WTC11 (cell line): ENCODE data around the gene RAC3. TPM values are rescaled to one million over a fixed set of nuclear protein-coding genes. Genes with fewer than 3 reads are reported as not detected.
A peak's percentile ranks its signal among the peaks of the same experiment; 100 is the strongest.

Experiments
- ATAC-seq: fragments of 200-7000 bp; cut with Tn5 transposase; 2 replicates; pipeline ENCODE4 v1.10.0; 2021; ENCODE audit warnings: mild to moderate bottlenecking, moderate library complexity
- CTCF ChIA-PET: fragments of 300-600 bp; sonication (Branson Sonifier 250); formaldehyde crosslinking; loops from one replicate; lab custom pipeline; 2021; ENCODE audit warnings: antibody characterized with exemption; lab: Charles Lee
- POLR2A ChIA-PET: fragments of 350-600 bp; sonication (Branson Sonifier 250); formaldehyde crosslinking; loops from one replicate; lab custom pipeline; 2021; ENCODE audit warnings: antibody characterized with exemption; lab: Charles Lee
- DNase-seq: peaks from one replicate; pipeline ENCODE4 v3.0.0; 2021; ENCODE audit warnings: low spot score
- H3K27ac Mint-ChIP-seq: 2 replicates; pipeline ENCODE4 v1.8.0; 2021; ENCODE audit warnings: mixed read lengths
- H3K27me3 Mint-ChIP-seq: 2 replicates; pipeline ENCODE4 v1.8.0; 2021; ENCODE audit warnings: low read depth, mild to moderate bottlenecking, moderate library complexity, mixed read lengths
- H3K36me3 Mint-ChIP-seq: 2 replicates; pipeline ENCODE4 v1.8.0; 2021; ENCODE audit warnings: mixed read lengths
- H3K4me1 Mint-ChIP-seq: 2 replicates; pipeline ENCODE4 v1.8.0; 2022; ENCODE audit warnings: mixed read lengths
- H3K4me3 Mint-ChIP-seq: 2 replicates; pipeline ENCODE4 v1.8.0; 2021; ENCODE audit warnings: mild to moderate bottlenecking, moderate library complexity, mixed read lengths
- H3K9me3 Mint-ChIP-seq: 2 replicates; pipeline ENCODE4 v1.8.0; 2021; ENCODE audit warnings: mixed read lengths
- AR ChIP-seq: fragments of 250-450 bp; sonication (Bioruptor Pico); IDR thresholded peaks from 2 replicates; pipeline ENCODE4 v1.9.0; 2021; ENCODE audit warnings: mild to moderate bottlenecking
- CREM ChIP-seq: sonication (generic); formaldehyde crosslinking; IDR thresholded peaks from 2 replicates; pipeline ENCODE4 v1.8.1; 2022; ENCODE audit warnings: mild to moderate bottlenecking, missing genetic modification reagents, moderate library complexity
- E2F4 ChIP-seq: sonication (generic); formaldehyde crosslinking; IDR thresholded peaks from 2 replicates; pipeline ENCODE4 v1.8.1; 2022; ENCODE audit warnings: low read depth, mild to moderate bottlenecking, moderate library complexity, missing genetic modification reagents, borderline replicate concordance
- E2F5 ChIP-seq: sonication (generic); formaldehyde crosslinking; IDR thresholded peaks from 2 replicates; pipeline ENCODE4 v1.8.1; 2022; ENCODE audit warnings: mild to moderate bottlenecking, moderate library complexity, missing genetic modification reagents
- ELF4 ChIP-seq: sonication (generic); formaldehyde crosslinking; IDR thresholded peaks from 2 replicates; pipeline ENCODE4 v1.8.1; 2022; ENCODE audit warnings: low read depth, mild to moderate bottlenecking, moderate library complexity, missing genetic modification reagents
- EMX1 ChIP-seq: fragments of 250-450 bp; sonication (Bioruptor Pico); IDR thresholded peaks from 2 replicates; pipeline ENCODE4 v1.8.0; 2021; ENCODE audit warnings: mild to moderate bottlenecking
- GABPB1 ChIP-seq: sonication (generic); formaldehyde crosslinking; IDR thresholded peaks from 2 replicates; pipeline ENCODE4 v1.8.1; 2023; ENCODE audit warnings: mild to moderate bottlenecking, missing genetic modification reagents
- HMGXB4 ChIP-seq: sonication (generic); formaldehyde crosslinking; IDR thresholded peaks from 2 replicates; pipeline ENCODE4 v1.8.1; 2023; ENCODE audit warnings: mild to moderate bottlenecking, moderate library complexity, missing genetic modification reagents
- IRF1 ChIP-seq: sonication (generic); formaldehyde crosslinking; IDR thresholded peaks from 2 replicates; pipeline ENCODE4 v1.8.0; 2023; ENCODE audit warnings: missing genetic modification reagents
- IRF2 ChIP-seq: sonication (generic); formaldehyde crosslinking; IDR thresholded peaks from 2 replicates; pipeline ENCODE4 v1.8.0; 2022; ENCODE audit warnings: low read depth, missing genetic modification reagents, borderline replicate concordance
- JAZF1 ChIP-seq: fragments of 250-450 bp; sonication (Bioruptor Pico); IDR thresholded peaks from 2 replicates; pipeline ENCODE4 v1.9.0; 2021; ENCODE audit warnings: moderate library complexity, mild to moderate bottlenecking, inconsistent platforms
- JUN ChIP-seq: sonication (generic); formaldehyde crosslinking; IDR thresholded peaks from 2 replicates; pipeline ENCODE4 v1.8.0; 2023; ENCODE audit warnings: mild to moderate bottlenecking, missing genetic modification reagents
- NFATC4 ChIP-seq: fragments of 250-450 bp; sonication (Bioruptor Pico); IDR thresholded peaks from 2 replicates; pipeline ENCODE4 v1.9.0; 2021; ENCODE audit warnings: mild to moderate bottlenecking
- RELA ChIP-seq: sonication (generic); formaldehyde crosslinking; IDR thresholded peaks from 2 replicates; pipeline ENCODE4 v1.8.1; 2022; ENCODE audit warnings: missing genetic modification reagents, mild to moderate bottlenecking, borderline replicate concordance
- SOX15 ChIP-seq: fragments of 250-450 bp; sonication (Bioruptor Pico); IDR thresholded peaks from 2 replicates; pipeline ENCODE4 v1.9.0; 2021; ENCODE audit warnings: mild to moderate bottlenecking
- TP53 ChIP-seq: sonication (generic); formaldehyde crosslinking; IDR thresholded peaks from 2 replicates; pipeline ENCODE4 v1.8.1; 2023; ENCODE audit warnings: mild to moderate bottlenecking, missing genetic modification reagents
- ZNF219 ChIP-seq: sonication (generic); formaldehyde crosslinking; IDR thresholded peaks from 2 replicates; pipeline ENCODE4 v1.8.0; 2023; ENCODE audit warnings: missing genetic modification reagents, mild to moderate bottlenecking, borderline replicate concordance
- ZNF263 ChIP-seq: sonication (generic); formaldehyde crosslinking; IDR thresholded peaks from 2 replicates; pipeline ENCODE4 v1.8.1; 2022; ENCODE audit warnings: low read depth, mild to moderate bottlenecking, moderate library complexity, missing genetic modification reagents
- ZNF671 ChIP-seq: fragments of 250-450 bp; sonication (Bioruptor Pico); IDR thresholded peaks from 2 replicates; pipeline ENCODE4 v1.8.0; 2021; ENCODE audit warnings: mild to moderate bottlenecking
- total RNA-seq: library from RNA; stranded (reverse); gene quantifications from 3 replicates; pipeline ENCODE4 v1.2.3, GENCODE V29; 2021

RAC3 gene
- total RNA-seq, 1 experiment from 2014 or later: 163 TPM

GRCh38 chr17:82014971-82015310 is 16.5 kb upstream of the RAC3 start:
- ATAC-seq (no peak), DNase-seq (no peak)
- no peaks in the 10 kb centered on the region for H3K27me3 Mint-ChIP-seq
- ChIA-PET POLR2A (no interaction called here), CTCF (interaction anchor here (2.1 kb wide), 1 partner anchor 55 kb away, joined by 7 read pairs; no protein-coding TSS in a partner anchor)
- H3K9me3 Mint-ChIP-seq: no peaks in the 10 kb centered on the region
- H3K36me3 Mint-ChIP-seq: no peaks in the 10 kb centered on the region; the same call in 1 of the 2 replicates
- no peaks in the 10 kb centered on the region for H3K4me1 Mint-ChIP-seq
- H3K4me3 Mint-ChIP-seq: no peak overlapping the region
- no peak overlapping the region for H3K27ac Mint-ChIP-seq
- no peak for TF ChIP-seq E2F5 (CRISPR knock-in tag)
- TF ChIP-seq EMX1: no peak
- TF ChIP-seq SOX15: no peak

- POLR2A ChIA-PET: no interaction called here
- H3K36me3 Mint-ChIP-seq: no peaks in the 10 kb centered on the region; the same call in 1 of the 2 replicates
- ATAC-seq (no peak), DNase-seq (no peak)
- TF ChIP-seq GABPB1 (CRISPR knock-in tag): peak; percentile 20; the same call in 1 of the 2 replicates
- no peak for TF ChIP-seq IRF2 (CRISPR knock-in tag)
- no peak for TF ChIP-seq IRF1 (CRISPR knock-in tag)
- TF ChIP-seq ZNF263 (CRISPR knock-in tag): no peak
- no peak overlapping the region for H3K4me3 Mint-ChIP-seq
- CTCF ChIA-PET: interaction anchor here (1.4 to 8.8 kb wide), 3 partner anchors 16 to 56 kb away, joined by 6 to 119 read pairs (median 7); partner anchors contain the start of gene RAC3
- H3K9me3 Mint-ChIP-seq: no peaks in the 10 kb centered on the region
- H3K27ac Mint-ChIP-seq: no peak overlapping the region
- no peaks in the 10 kb centered on the region for H3K27me3 Mint-ChIP-seq
- no peaks in the 10 kb centered on the region for H3K4me1 Mint-ChIP-seq
Measured at GRCh38 chr17:82015311-82015971, 16.0 kb upstream of the RAC3 start.

GRCh38 chr17:82016061-82016874 is 15.2 kb upstream of the RAC3 start:
- no peaks in the 10 kb centered on the region; the same call in 1 of the 2 replicates for H3K36me3 Mint-ChIP-seq
- CTCF ChIA-PET: interaction anchor here (1.4 to 8.8 kb wide), 3 partner anchors 15 to 57 kb away, joined by 6 to 119 read pairs (median 7); partner anchors contain the start of gene RAC3
- H3K27me3 Mint-ChIP-seq: no peaks in the 10 kb centered on the region
- H3K9me3 Mint-ChIP-seq: no peaks in the 10 kb centered on the region
- no peak overlapping the region for H3K27ac Mint-ChIP-seq
- DNase-seq: no peak
- H3K4me3 Mint-ChIP-seq: no peak overlapping the region
- ATAC-seq: no peak
- POLR2A ChIA-PET: no interaction called here
- no peaks in the 10 kb centered on the region for H3K4me1 Mint-ChIP-seq
- TF ChIP-seq JUN: no peak
- TF ChIP-seq RELA (CRISPR knock-in tag): no peak
- TF ChIP-seq ZNF219 (CRISPR knock-in tag): no peak
- no peak for TF ChIP-seq CREM (CRISPR knock-in tag)
- TF ChIP-seq AR (CRISPR knock-in tag): no peak
- TF ChIP-seq HMGXB4 (CRISPR knock-in tag): no peak
- no peak for TF ChIP-seq JAZF1 (CRISPR knock-in tag)
- TF ChIP-seq NFATC4 (CRISPR knock-in tag): no peak
- TF ChIP-seq ELF4 (CRISPR knock-in tag): no peak
- no peak for TF ChIP-seq EMX1
- TF ChIP-seq TP53: no peak
- no peak for TF ChIP-seq ZNF671 (CRISPR knock-in tag)
- TF ChIP-seq E2F4 (CRISPR knock-in tag): no peak
